Spleen (tissue), 7 donors: ENCODE results near the gene RASA3.

Experiments
- POLR2AphosphoS5 ChIP-seq, 3 donors: sonication (generic); formaldehyde crosslinking; IDR thresholded peaks; one replicate each; pipeline ENCODE4 v1.5.1; 2017; ENCODE audit warnings: antibody characterized with exemption in 3 of 3
- TF ChIP-seq, protein P1 (sequence below), 11 experiments: fragments of 200-600 bp in 7 of 11; fragments of 450-650 bp in 4 of 11; sonication (generic) in 4 of 11; IDR thresholded peaks in 8 of 11; conservative IDR thresholded peaks in 3 of 11; 1 replicate in 7 of 11; 2 replicates in 4 of 11; pipeline versions ENCODE4 v1.4.0 to v1.8.0; 2016 to 2021; ENCODE audit warnings: antibody characterized with exemption in 11 of 11, inconsistent platforms in 4 of 11, mild to moderate bottlenecking in 1 of 11
- donor health status: DM: no; HTN: no; CAD: no; lungs with moderate emphysema.
- donor health status: DM: no; HTN: no; CAD: no.
- donor health status: DM: no; HTN: no; CAD: no.

DNA sequence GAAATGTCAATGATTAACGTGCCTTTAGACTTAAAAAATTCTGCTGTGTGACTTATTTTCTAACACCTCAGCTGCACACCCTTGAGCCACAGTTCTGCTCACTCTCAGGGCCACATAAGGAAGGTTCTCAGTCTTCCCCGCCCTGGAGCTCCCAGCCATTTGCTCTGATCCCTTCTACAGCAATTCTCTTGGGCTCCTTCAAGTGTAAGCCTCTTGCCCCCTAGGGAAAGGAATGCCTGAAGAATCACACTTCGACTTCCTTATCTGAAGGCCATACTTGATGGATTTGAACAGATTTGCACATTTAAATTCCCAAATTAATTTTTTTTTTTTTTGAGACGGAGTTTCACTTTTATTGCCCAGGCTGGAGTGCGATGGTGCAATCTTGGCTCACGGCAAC lies 44.2 kb downstream of the RASA3 start:
- no peak for TF ChIP-seq POLR2AphosphoS5 (IDR thresholded peaks at IDR 0.05)
- TF ChIP-seq, protein P1, sequence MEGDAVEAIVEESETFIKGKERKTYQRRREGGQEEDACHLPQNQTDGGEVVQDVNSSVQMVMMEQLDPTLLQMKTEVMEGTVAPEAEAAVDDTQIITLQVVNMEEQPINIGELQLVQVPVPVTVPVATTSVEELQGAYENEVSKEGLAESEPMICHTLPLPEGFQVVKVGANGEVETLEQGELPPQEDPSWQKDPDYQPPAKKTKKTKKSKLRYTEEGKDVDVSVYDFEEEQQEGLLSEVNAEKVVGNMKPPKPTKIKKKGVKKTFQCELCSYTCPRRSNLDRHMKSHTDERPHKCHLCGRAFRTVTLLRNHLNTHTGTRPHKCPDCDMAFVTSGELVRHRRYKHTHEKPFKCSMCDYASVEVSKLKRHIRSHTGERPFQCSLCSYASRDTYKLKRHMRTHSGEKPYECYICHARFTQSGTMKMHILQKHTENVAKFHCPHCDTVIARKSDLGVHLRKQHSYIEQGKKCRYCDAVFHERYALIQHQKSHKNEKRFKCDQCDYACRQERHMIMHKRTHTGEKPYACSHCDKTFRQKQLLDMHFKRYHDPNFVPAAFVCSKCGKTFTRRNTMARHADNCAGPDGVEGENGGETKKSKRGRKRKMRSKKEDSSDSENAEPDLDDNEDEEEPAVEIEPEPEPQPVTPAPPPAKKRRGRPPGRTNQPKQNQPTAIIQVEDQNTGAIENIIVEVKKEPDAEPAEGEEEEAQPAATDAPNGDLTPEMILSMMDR (IDR thresholded peaks at IDR 0.05 in 8 of 11, conservative IDR thresholded peaks at IDR 0.05 in 3 of 11): no peak
